Right lobe of liver (tissue), 4 donors: ENCODE results near the gene SLC26A11.

Source experiments
- CTCF ChIP-seq, 4 donors: fragments of 200-600 bp in 3 of 4; fragments of 450-650 bp in 1 of 4; IDR thresholded peaks; one replicate each; pipeline versions ENCODE4 v1.5.1 to v1.8.0; 2016 to 2022; ENCODE audit warnings: antibody characterized with exemption in 4 of 4, mild to moderate bottlenecking in 2 of 4
- POLR2A ChIP-seq: fragments of 450-650 bp; IDR thresholded peaks from one replicate; pipeline ENCODE4 v1.6.1; 2017; ENCODE audit warnings: antibody characterized with exemption, mild to moderate bottlenecking
- donor health status: DM: no; HTN: no; CAD: no.
- donor health status: DM: no; HTN: no; CAD: no.
- donor health status: DM: no; HTN: yes; CAD: no.

GRCh38 chr17:80254396-80255251 is 34.4 kb downstream of the SLC26A11 start:
- TF ChIP-seq CTCF (IDR thresholded peaks at IDR 0.05) (no peak), POLR2A (no peak)
